SH-SY5Y (cell line): Measurements from ENCODE around the gene CRADD.

Experiments used
- GATA2 ChIP-seq: IDR thresholded peaks from 2 replicates; pipeline ENCODE4 v1.6.1; 2011; ENCODE audit warnings: mild to moderate bottlenecking, low read depth, low read length
- GATA3 ChIP-seq: IDR thresholded peaks from 2 replicates; pipeline ENCODE4 v1.6.1; 2011; ENCODE audit warnings: low read depth, mild to moderate bottlenecking, low read length, moderate library complexity

DNA sequence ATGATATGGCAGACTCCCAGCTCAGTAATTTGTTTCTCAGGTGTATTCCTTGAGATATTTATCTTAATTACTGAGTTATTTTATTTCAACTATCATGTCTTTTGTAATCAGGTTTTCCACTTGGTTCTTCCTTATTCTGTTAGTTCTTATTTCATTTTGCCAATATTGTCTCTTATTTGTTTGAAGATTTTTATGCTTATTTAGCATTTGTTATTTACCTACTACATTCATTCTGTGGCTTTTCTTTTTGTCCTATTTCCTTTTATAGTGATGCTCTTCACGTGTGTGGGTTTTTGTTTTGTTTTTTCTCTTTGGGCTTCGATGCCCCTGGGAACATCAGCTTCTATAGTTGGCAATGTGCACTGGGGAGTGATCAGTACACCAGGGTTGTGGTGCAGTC lies 40.5 kb upstream of the CRADD start:
- no peak for TF ChIP-seq GATA2
- TF ChIP-seq GATA3, result no peak
